K562 (cell line): ENCODE measurements around the gene UNC93B1. TPM values are rescaled to one million over a fixed set of nuclear protein-coding genes. Genes with fewer than 3 reads are reported as not detected.
A peak's percentile ranks its signal among the peaks of the same experiment; 100 is the strongest.

Experiments used
- ATF7 ChIP-seq: fragments of 450-650 bp; IDR thresholded peaks from 2 replicates; pipeline ENCODE4 v1.7.1; 2014; ENCODE audit warnings: mild to moderate bottlenecking, moderate library complexity
- FOXA3 ChIP-seq, 2 experiments: fragments of 450-650 bp in 1 of 2; sonication (generic) in 1 of 2; formaldehyde crosslinking; IDR thresholded peaks in 1 of 2; conservative IDR thresholded peaks in 1 of 2; 2 replicates each; pipeline versions ENCODE4 v1.4.0 to v1.8.0; 2020 to 2022; ENCODE audit warnings: mild to moderate bottlenecking in 2 of 2, missing genetic modification reagents in 1 of 2
- GATA2 ChIP-seq: sonication (generic); formaldehyde crosslinking; IDR thresholded peaks from 2 replicates; pipeline ENCODE4 v1.4.0; 2020; ENCODE audit warnings: mild to moderate bottlenecking, missing genetic modification reagents
- ILK ChIP-seq: fragments of 450-650 bp; IDR thresholded peaks from 2 replicates; pipeline ENCODE4 v1.6.1; 2016; ENCODE audit warnings: missing genetic modification characterization, low read depth, mild to moderate bottlenecking, missing compliant biosample characterization, moderate library complexity, borderline replicate concordance
- RAD21 ChIP-seq, 2 experiments: fragments of 250-450 bp in 1 of 2; fragments of 450-650 bp in 1 of 2; sonication (Bioruptor Pico) in 1 of 2; formaldehyde crosslinking in 1 of 2; IDR thresholded peaks in 1 of 2; conservative IDR thresholded peaks in 1 of 2; 2 replicates each; pipeline versions ENCODE4 v1.4.0 to v1.8.0; 2020 to 2022; ENCODE audit warnings: mild to moderate bottlenecking in 2 of 2, moderate library complexity in 1 of 2
- SP1 ChIP-seq: sonication (generic); formaldehyde crosslinking; IDR thresholded peaks from 2 replicates; pipeline ENCODE4 v1.8.1; 2022; ENCODE audit warnings: mild to moderate bottlenecking, missing genetic modification reagents
- ZNF408 ChIP-seq: fragments of 250-450 bp; sonication (Bioruptor Pico); IDR thresholded peaks from 2 replicates; pipeline ENCODE4 v1.4.0; 2020; ENCODE audit warnings: low read depth, mild to moderate bottlenecking, moderate library complexity
- polyA plus RNA-seq, 8 experiments: library from polyadenylated mRNA; depleted of rRNA in 4 of 8; stranded (reverse) in 5 of 8; unstranded in 3 of 8; fragments of >200 nt; fragmentation: Nextera tagmentation in 2 of 8; fragmentation: Illumina TruSeq in 1 of 8; extraction: Ambion mirVana in 2 of 8; extraction: Trizol in 1 of 8; gene quantifications; 2 replicates each; pipeline versions ENCODE4 v1.2.1 to v1.2.3, GENCODE V29; 2011 to 2014; ENCODE audit warnings: inconsistent platforms in 1 of 8, missing spikeins in 1 of 8
- total RNA-seq, 7 experiments: library from RNA; depleted of rRNA in 6 of 7; stranded (reverse); fragments of >200 nt in 6 of 7; fragmentation: Illumina TruSeq in 2 of 7; extraction: Trizol in 2 of 7; gene quantifications; 2 replicates each; pipeline versions ENCODE4 v1.2.1 to v1.2.3, GENCODE V29; 2011 to 2021; ENCODE audit warnings: low replicate concordance in 1 of 7
- TF ChIP-seq, protein P1 (sequence below), 2 experiments: fragments of 200-800 bp in 1 of 2; sonication (Bioruptor generic) in 1 of 2; sonication (generic) in 1 of 2; formaldehyde crosslinking in 1 of 2; IDR thresholded peaks in 1 of 2; conservative IDR thresholded peaks in 1 of 2; 2 replicates each; pipeline versions ENCODE4 v1.5.0 to v1.6.1; 2016 to 2020; ENCODE audit warnings: missing compliant biosample characterization in 1 of 2, missing genetic modification characterization in 1 of 2, missing genetic modification reagents in 1 of 2
- TF ChIP-seq, protein P2 (sequence below): fragments of 200-400 bp; formaldehyde crosslinking; IDR thresholded peaks from 2 replicates; pipeline ENCODE4 v1.6.1; 2017; ENCODE audit warnings: mild to moderate bottlenecking, low read depth, low read length, moderate library complexity
- TF ChIP-seq, protein P3 (sequence below): fragments of 250-450 bp; sonication (Bioruptor Pico); IDR thresholded peaks from 2 replicates; pipeline ENCODE4 v1.4.0; 2020
- TF ChIP-seq, protein P4 (sequence below), 2 experiments: fragments of 450-650 bp in 1 of 2; sonication (generic) in 1 of 2; formaldehyde crosslinking in 1 of 2; IDR thresholded peaks in 1 of 2; conservative IDR thresholded peaks in 1 of 2; 2 replicates each; pipeline versions ENCODE4 v1.6.1 to v1.8.1; 2016 to 2023; ENCODE audit warnings: mild to moderate bottlenecking in 2 of 2, moderate library complexity in 2 of 2, inconsistent platforms in 1 of 2, missing genetic modification reagents in 1 of 2
- TF ChIP-seq, protein P5 (sequence below): fragments of 200-800 bp; sonication (Bioruptor generic); IDR thresholded peaks from 2 replicates; pipeline ENCODE4 v1.6.1; 2017; ENCODE audit warnings: missing genetic modification characterization, missing compliant biosample characterization

UNC93B1 gene
- total and polyA plus RNA-seq, 9 of the 15 experiments (the other 6 are each of a cell fraction or from before 2014, with no cell fraction given): 0.10 to 13.6 (median 6.5) TPM

DNA sequence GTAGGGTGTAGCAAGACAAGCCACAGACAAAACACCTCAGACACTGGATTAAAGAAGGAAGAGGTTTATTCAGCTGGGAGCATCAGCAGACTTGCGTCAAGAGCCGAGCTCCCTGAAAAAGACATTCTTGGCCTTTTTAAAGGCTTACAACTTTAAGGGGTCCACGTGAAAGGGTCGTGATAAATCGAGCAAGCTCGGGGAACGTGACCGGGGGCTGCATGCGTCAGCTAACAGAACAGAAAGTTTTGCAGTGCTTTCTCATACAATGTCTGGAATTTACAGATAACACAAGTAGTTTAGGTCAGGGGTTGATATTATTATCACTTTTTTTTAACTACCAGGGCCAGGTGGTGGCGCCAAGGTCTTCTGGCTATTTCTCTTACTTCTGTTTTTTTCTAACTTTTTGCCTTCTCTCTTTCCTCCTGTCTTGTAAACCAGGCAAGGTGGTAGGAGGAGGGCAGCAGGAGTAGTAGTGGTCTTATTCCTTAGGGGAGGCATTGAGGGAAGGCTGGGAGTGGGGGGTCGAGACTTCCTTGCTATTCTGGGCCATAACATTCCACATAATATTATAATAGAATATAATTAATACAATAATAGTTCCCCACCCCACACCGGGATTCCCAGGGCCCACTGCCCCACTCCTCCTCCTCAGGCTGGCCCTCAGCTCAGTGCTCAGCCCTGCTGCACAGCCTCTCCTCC lies 5.6 kb upstream of the UNC93B1 start (continued):
- TF ChIP-seq, protein P1, sequence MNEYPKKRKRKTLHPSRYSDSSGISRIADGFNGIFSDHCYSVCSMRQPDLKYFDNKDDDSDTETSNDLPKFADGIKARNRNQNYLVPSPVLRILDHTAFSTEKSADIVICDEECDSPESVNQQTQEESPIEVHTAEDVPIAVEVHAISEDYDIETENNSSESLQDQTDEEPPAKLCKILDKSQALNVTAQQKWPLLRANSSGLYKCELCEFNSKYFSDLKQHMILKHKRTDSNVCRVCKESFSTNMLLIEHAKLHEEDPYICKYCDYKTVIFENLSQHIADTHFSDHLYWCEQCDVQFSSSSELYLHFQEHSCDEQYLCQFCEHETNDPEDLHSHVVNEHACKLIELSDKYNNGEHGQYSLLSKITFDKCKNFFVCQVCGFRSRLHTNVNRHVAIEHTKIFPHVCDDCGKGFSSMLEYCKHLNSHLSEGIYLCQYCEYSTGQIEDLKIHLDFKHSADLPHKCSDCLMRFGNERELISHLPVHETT (CRISPR knock-in tag; conservative IDR thresholded peaks at IDR 0.05 in 1 of 2, IDR thresholded peaks at IDR 0.05 in 1 of 2): 0 out of 4 replicates have a peak, but pooled peaks of 1 of the 2 experiments have one; percentile 28
- TF ChIP-seq ILK (tag) (no peak), RAD21 (CRISPR knock-in tag; conservative IDR thresholded peaks at IDR 0.05 in 1 of 2, IDR thresholded peaks at IDR 0.05 in 1 of 2) (peak; percentile 63 to 74), GATA2 (CRISPR knock-in tag) (peak; percentile 38; the same call in 1 of the 2 replicates), FOXA3 (CRISPR knock-in tag; conservative IDR thresholded peaks at IDR 0.05 in 1 of 2, IDR thresholded peaks at IDR 0.05 in 1 of 2) (0 out of 4 replicates have a peak, but pooled peaks of 1 of the 2 experiments have one; percentile 31), ZNF408 (CRISPR knock-in tag) (no peak), ATF7 (peak; percentile 51; the same call in 1 of the 2 replicates), SP1 (CRISPR knock-in tag) (no peak)
- TF ChIP-seq, protein P2, sequence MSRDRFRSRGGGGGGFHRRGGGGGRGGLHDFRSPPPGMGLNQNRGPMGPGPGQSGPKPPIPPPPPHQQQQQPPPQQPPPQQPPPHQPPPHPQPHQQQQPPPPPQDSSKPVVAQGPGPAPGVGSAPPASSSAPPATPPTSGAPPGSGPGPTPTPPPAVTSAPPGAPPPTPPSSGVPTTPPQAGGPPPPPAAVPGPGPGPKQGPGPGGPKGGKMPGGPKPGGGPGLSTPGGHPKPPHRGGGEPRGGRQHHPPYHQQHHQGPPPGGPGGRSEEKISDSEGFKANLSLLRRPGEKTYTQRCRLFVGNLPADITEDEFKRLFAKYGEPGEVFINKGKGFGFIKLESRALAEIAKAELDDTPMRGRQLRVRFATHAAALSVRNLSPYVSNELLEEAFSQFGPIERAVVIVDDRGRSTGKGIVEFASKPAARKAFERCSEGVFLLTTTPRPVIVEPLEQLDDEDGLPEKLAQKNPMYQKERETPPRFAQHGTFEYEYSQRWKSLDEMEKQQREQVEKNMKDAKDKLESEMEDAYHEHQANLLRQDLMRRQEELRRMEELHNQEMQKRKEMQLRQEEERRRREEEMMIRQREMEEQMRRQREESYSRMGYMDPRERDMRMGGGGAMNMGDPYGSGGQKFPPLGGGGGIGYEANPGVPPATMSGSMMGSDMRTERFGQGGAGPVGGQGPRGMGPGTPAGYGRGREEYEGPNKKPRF: no peak
- TF ChIP-seq, protein P3, sequence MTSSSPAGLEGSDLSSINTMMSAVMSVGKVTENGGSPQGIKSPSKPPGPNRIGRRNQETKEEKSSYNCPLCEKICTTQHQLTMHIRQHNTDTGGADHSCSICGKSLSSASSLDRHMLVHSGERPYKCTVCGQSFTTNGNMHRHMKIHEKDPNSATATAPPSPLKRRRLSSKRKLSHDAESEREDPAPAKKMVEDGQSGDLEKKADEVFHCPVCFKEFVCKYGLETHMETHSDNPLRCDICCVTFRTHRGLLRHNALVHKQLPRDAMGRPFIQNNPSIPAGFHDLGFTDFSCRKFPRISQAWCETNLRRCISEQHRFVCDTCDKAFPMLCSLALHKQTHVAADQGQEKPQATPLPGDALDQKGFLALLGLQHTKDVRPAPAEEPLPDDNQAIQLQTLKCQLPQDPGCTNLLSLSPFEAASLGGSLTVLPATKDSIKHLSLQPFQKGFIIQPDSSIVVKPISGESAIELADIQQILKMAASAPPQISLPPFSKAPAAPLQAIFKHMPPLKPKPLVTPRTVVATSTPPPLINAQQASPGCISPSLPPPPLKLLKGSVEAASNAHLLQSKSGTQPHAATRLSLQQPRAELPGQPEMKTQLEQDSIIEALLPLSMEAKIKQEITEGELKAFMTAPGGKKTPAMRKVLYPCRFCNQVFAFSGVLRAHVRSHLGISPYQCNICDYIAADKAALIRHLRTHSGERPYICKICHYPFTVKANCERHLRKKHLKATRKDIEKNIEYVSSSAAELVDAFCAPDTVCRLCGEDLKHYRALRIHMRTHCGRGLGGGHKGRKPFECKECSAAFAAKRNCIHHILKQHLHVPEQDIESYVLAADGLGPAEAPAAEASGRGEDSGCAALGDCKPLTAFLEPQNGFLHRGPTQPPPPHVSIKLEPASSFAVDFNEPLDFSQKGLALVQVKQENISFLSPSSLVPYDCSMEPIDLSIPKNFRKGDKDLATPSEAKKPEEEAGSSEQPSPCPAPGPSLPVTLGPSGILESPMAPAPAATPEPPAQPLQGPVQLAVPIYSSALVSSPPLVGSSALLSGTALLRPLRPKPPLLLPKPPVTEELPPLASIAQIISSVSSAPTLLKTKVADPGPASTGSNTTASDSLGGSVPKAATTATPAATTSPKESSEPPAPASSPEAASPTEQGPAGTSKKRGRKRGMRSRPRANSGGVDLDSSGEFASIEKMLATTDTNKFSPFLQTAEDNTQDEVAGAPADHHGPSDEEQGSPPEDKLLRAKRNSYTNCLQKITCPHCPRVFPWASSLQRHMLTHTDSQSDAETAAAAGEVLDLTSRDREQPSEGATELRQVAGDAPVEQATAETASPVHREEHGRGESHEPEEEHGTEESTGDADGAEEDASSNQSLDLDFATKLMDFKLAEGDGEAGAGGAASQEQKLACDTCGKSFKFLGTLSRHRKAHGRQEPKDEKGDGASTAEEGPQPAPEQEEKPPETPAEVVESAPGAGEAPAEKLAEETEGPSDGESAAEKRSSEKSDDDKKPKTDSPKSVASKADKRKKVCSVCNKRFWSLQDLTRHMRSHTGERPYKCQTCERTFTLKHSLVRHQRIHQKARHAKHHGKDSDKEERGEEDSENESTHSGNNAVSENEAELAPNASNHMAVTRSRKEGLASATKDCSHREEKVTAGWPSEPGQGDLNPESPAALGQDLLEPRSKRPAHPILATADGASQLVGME (CRISPR knock-in tag): no peak
- TF ChIP-seq, protein P4, sequence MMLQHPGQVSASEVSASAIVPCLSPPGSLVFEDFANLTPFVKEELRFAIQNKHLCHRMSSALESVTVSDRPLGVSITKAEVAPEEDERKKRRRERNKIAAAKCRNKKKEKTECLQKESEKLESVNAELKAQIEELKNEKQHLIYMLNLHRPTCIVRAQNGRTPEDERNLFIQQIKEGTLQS (IDR thresholded peaks at IDR 0.05): peak; percentile 63; the same call in 1 of the 2 replicates
- TF ChIP-seq, protein P4 (CRISPR knock-in tag; conservative IDR thresholded peaks at IDR 0.05): 0 out of 2 replicates have a peak, but pooled peaks have one; percentile 36
- TF ChIP-seq, protein P5, sequence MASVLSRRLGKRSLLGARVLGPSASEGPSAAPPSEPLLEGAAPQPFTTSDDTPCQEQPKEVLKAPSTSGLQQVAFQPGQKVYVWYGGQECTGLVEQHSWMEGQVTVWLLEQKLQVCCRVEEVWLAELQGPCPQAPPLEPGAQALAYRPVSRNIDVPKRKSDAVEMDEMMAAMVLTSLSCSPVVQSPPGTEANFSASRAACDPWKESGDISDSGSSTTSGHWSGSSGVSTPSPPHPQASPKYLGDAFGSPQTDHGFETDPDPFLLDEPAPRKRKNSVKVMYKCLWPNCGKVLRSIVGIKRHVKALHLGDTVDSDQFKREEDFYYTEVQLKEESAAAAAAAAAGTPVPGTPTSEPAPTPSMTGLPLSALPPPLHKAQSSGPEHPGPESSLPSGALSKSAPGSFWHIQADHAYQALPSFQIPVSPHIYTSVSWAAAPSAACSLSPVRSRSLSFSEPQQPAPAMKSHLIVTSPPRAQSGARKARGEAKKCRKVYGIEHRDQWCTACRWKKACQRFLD (CRISPR knock-in tag): no peak
